ENCODE measurements around the gene SASH1.

GRCh38 chr6:148304976-148305375, 37.7 kb upstream of the SASH1 start:
- no peak for TF ChIP-seq CTCF (IDR thresholded peaks at IDR 0.05; ENCODE audit: control extremely low read depth in 1 of 3, insufficient read depth in 1 of 3, low read depth in 1 of 3, low read length in 3 of 3)
- no peak for TF ChIP-seq SP4 (IDR thresholded peaks at IDR 0.05; ENCODE audit: low read length)

Data from H1 (cell line).